DOHH2 (cell line): ENCODE measurements around the gene TBC1D22A.

Experiments
- EZH2phosphoT487 ChIP-seq: fragments of 200-600 bp; sonication (generic); IDR thresholded peaks from 2 replicates; pipeline ENCODE4 v1.6.1; 2017; ENCODE audit warnings: borderline replicate concordance, mild to moderate bottlenecking, antibody characterized with exemption, low read length, moderate library complexity, mixed read lengths
- TF ChIP-seq, protein P1 (sequence below): fragments of 200-600 bp; sonication (generic); IDR thresholded peaks from one replicate; pipeline ENCODE4 v1.5.1; 2014; ENCODE audit warnings: antibody characterized with exemption, mild to moderate bottlenecking, low read depth, low read length; ENCODE audit not compliant: poor library complexity, severe bottlenecking

GRCh38 chr22:47207387-47207786, 444.9 kb downstream of the TBC1D22A start:
- TF ChIP-seq, protein P1, sequence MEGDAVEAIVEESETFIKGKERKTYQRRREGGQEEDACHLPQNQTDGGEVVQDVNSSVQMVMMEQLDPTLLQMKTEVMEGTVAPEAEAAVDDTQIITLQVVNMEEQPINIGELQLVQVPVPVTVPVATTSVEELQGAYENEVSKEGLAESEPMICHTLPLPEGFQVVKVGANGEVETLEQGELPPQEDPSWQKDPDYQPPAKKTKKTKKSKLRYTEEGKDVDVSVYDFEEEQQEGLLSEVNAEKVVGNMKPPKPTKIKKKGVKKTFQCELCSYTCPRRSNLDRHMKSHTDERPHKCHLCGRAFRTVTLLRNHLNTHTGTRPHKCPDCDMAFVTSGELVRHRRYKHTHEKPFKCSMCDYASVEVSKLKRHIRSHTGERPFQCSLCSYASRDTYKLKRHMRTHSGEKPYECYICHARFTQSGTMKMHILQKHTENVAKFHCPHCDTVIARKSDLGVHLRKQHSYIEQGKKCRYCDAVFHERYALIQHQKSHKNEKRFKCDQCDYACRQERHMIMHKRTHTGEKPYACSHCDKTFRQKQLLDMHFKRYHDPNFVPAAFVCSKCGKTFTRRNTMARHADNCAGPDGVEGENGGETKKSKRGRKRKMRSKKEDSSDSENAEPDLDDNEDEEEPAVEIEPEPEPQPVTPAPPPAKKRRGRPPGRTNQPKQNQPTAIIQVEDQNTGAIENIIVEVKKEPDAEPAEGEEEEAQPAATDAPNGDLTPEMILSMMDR = no peak
- no peak for TF ChIP-seq EZH2phosphoT487
